ENCODE results near the gene ETV6.

DNA sequence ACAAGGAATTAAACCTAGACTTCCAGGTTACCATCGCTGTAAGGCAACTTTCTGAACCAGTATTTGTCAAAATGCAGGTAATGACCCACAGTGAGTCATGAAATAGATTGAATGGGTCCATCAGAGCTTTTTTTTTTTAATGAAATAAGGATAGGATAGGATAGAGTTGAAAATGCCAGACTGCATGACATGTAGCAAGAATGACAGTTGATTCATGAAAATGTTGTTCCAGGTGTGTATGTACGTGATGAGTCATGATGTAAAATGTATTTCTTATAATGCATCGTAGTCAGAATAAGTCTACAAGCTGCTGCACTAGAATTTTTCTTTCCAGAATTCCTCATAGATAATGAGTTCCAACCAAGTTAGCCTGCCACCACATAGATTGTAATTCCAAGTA is 236.9 kb downstream of the ETV6 start:
- TF ChIP-seq, protein P1, sequence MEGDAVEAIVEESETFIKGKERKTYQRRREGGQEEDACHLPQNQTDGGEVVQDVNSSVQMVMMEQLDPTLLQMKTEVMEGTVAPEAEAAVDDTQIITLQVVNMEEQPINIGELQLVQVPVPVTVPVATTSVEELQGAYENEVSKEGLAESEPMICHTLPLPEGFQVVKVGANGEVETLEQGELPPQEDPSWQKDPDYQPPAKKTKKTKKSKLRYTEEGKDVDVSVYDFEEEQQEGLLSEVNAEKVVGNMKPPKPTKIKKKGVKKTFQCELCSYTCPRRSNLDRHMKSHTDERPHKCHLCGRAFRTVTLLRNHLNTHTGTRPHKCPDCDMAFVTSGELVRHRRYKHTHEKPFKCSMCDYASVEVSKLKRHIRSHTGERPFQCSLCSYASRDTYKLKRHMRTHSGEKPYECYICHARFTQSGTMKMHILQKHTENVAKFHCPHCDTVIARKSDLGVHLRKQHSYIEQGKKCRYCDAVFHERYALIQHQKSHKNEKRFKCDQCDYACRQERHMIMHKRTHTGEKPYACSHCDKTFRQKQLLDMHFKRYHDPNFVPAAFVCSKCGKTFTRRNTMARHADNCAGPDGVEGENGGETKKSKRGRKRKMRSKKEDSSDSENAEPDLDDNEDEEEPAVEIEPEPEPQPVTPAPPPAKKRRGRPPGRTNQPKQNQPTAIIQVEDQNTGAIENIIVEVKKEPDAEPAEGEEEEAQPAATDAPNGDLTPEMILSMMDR (IDR thresholded peaks at IDR 0.05; ENCODE audit: borderline replicate concordance, extremely low read depth, low read length, poor library complexity, severe bottlenecking), result no peak
- no peak for TF ChIP-seq EZH2 (IDR thresholded peaks at IDR 0.05; ENCODE audit: borderline replicate concordance, low read depth, low read length, severe bottlenecking)
